Nucleus accumbens (tissue), 56 donors: Measurements from ENCODE around the gene TMEM190.

Experiments
- DNase-seq, 56 donors: peaks; one replicate each; lab custom pipeline; 2025; lab: John Stamatoyannopoulos, UW

Gene TMEM190

DNA sequence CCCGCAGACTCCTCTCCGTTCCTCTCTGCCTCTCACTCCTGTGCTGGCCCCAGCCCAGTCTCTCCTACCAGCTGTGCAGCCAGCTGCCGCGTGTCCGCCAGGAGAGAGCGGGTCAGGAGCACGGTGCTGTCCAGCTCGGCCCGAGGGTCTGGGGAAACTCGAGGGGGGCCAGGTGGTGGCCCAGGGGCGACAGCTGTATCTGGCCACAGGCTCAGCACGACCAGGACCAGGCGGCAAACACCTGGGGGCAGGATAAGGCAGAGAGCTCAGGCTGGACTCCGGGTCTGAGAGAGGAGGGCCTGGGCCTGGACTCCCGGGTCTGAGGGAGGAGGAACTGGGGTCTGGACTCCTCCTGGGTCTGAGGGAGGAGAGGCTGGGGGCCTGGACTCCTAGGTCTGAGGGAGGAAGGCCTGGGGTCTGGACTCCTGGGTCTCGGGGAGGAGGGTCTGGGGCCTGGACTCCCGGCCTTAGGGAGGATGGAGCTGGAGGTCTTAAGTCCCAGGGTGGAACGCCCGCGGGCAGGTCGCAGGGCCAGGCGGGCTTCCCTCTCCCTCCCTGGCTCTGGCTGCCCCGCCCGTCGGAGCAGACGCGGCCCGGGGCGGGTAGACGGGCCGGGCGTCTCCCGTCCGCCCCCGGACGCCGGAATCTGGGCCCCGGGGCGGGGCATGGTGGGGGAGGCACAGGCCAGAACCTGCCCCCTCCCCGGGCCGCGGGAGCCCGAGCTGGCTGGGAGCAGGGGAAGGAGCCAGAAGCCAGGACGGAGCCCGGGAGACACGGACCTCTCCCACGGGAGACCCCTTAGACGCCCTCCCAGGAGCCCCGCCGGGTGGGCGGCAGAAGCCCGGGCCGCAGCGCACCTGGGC lies 7.7 kb upstream of the TMEM190 start:
- peak in 1 of 56 donors; percentile 7 for DNase-seq

DNA sequence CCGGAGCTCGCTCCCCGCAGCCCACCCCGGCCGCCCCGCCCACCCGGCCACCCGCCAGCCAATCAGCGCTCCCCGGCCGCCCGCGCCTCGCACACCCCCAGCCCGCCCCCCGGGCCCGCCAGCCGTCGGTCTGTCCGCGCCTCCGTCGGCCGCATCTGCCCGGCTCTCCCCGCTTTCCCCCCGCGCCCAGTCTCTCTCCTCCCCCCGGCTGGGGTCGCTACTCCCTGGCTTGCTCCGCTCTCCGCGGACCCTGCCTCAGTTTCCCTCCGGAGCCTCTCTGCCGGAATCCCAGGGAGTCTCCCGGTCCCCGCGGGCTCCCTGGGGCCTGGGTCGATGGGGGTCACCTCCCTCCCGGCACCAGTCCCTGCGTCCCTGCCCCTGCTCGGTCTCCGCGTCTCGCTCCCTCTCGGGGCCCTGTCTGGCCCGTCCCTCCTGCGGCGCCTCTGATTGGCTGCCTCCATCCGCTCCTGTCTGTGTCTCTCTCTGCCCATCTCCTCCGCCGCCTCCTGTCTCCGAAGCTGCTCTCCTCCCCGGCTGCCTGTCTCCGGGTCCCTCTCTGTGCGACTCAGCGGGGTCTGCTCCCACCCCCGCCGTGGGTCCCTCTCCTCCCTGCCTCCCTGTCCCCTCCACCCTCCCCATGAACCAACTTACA lies 6.8 kb upstream of the TMEM190 start:
- DNase-seq, result no peak

DNA sequence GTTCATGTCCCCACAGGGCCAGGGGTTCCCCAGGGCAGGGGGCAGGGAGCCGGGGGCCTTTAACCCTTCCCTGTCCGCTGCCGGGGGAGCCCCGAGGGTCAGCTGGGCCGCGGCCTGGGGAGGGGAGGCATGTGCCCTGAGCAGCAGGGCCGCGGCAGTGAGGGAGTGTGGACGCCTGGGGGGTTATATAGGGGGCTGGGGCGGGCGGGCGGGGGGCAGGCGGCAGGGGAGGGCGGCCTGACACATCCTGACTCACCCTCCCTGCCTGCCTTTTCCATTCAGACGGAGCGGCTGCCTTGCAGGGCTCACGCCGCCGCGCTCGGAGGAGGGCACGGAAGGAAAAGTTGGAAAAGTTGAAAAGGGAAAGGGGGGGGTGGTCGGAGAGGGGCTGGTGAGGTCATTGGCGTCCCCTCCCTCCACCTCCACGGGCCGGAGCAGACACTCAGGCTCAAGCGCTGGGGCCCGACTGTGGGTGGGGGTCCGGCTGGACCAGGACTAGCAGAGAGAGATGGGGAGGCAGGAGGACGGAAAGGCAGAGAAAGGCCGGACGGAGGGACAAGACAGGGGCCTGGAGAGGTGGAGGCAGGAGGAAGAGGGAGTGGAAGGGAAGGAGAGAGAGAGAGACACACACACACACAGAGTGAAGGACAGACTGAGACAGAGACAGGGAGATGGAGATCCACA lies 6.2 kb upstream of the TMEM190 start, which contains the start of gene IL11:
Gene IL11 (minus strand): TSS at position 159 of the 684 bp plus-strand sequence. CDS start 153 bp downstream, at position 6.
- DNase-seq, result no peak

DNA sequence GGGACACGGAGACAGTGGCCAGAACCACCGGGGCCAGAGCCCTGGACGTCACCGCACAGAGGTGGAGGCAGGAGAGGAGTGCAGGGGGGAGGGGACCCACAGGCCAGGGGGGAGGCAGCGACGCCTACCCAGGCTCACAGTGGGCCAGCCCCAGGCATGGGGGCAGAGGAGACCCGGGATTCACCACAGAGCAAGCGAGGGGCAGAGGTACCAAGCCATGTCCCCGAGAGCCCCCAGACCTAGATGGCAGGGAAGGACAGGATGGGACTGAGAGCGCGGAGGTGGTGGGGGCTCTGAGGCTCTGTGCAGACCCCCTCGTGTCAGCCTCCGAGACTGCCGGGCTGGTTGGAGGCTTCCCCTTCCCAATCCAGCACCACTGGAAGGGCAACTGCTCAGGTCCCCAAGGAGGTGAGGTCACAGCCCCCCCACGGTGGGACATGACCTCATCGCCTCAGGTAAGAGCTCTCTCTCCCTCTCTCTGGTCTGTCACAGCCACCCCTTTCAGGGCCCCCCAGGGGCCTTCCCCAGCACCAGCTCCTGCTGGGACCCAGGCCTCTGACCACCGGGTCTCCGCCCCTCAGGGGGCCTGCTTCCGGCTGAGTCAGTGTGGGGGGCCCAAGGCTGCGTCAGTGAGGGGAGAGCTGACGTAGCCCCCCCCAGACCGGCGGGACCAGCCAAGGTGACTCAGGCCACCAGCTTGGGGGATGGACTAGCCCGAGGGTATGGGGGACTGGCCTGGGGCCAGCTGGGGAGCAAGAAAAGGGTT lies 4.1 kb upstream of the TMEM190 start:
- DNase-seq, result no peak

DNA sequence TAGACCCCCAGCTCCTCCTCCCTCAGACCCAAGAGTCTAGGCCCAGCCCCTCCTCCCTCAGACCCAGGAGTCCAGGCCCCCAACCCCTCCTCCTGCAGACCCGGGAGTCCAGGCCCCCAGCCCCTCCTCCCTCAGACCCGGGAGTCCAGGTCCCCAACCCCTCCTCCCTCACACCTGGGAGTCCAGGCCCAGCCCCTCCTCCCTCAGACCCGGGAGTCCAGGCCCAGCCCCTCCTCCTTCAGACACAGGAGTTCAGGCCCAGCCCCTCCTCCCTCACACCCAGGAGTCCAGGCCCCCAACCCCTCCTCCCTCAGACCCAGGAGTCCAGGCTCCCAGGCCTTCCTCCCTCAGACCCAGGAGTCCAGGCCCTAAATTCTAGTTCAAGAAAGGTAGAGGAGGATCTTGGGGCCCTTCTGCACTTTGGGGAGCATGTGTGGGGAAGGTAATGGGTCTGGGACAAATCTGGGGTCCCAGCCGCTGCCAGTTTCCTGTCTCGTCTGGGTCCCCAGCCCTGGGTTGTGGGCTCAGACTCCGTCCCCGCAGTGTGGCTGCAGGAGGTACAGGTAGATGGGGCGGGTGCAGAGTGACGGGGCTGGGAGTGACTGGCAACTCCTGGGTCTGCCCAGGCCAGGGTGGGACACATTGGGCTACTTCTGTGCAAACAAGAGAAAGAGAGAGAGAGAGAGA lies 3.2 kb upstream of the TMEM190 start:
- no peak for DNase-seq

DNA sequence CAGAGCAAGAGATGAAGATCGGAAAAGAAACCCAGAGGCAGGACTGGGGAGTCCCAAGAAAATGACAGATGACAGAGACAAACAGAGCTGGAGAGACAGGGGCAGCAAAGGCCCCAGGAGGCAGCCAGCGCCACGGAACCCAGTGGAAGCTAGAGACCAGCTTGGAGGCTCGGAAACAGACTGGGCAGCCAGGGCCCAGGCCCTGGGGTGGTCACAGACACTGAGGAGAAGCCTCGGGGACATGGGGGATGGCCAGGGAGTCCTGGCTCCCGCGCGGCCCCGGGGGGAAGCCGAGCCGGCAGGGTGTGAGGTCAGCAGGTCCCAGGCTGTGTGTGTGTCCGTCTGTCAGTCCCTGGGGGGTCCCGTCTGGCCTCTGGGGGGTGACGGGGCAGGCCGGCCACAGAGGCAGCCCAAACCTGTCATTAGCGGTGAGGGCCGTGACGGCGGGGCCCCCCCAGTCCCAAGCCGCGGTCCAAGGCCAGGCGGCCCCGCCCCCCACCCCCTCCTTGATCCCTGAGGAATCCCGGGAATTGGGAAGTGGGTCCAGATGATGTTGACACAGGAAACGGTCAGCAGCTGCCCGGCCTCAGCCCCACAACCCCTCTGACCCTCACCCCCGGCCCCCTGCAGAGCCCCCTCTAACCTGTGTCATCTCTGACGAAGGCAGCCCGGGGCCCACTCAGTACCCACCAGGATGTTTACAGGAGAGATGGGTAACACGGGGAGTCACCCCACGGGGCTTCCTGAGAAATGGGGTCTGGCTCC lies 2.5 kb upstream of the TMEM190 start:
- no peak for DNase-seq

DNA sequence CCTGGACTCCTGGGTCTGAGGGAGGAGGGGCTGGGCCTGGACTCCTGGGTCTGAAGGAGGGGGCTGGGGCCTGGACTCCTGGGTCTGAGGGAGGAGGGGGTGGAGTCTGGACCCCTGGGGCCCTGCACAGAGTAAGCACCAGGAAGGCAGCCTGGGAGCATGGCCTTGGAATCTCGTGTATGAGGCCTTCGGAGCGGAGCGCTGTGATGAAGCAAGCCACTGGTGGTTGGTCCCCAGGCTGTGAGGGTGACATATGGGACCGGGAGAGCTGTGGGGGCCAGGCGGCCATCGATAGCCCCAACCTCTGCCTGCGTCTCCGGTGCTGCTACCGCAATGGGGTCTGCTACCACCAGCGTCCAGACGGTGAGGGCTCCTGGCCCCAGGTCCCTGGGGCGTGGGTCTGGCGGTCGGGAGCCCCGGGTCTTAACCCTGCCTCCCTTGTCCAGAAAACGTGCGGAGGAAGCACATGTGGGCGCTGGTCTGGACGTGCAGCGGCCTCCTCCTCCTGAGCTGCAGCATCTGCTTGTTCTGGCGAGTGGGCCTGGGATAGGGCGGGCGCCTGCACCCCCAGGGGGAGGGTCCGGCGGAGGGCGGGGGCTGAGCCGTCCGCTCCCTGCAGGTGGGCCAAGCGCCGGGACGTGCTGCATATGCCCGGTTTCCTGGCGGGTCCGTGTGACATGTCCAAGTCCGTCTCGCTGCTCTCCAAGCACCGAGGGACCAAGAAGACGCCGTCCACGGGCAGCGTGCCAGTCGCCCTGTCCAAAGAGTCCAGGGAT lies 918 bp downstream of the TMEM190 start:
- DNase-seq, result no peak

DNA sequence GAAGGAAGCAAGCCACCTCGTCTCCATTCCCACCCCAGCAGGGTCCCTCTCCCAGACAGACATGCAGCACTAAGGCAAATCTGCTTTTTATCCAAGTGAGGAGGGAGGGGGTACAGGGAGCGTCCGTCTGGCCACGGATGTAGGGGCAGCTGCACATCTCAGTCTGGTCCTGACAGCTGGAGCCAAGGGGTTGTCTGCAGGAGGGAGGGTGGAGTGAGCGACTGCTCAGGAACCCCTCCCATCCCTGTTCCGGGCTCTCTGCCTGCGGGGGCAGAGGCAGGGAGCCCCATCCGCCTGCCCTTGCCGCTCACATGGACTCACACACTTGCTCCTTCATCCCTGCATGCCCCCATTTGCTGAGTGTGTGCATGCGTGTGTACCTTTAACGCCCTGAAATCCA lies 2.5 kb downstream of the TMEM190 start:
- DNase-seq, result no peak

DNA sequence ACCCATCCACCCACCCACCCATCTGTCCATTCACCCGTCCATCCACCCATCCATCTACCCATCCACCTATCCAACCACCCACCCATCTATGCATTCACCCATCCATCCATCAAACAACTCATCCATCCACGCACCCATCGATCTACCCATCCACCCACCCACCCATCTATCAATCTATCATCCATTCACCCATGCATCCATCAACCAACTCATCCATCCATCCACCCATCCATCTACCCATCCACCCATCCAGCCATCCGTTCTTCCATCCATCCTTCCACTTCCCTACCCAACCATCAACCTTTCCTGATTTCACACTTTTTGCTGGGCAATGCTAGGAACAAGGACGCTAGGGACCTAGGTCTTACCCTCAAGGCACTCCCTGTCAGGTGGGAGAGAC lies 5.4 kb downstream of the TMEM190 start:
- no peak for DNase-seq

DNA sequence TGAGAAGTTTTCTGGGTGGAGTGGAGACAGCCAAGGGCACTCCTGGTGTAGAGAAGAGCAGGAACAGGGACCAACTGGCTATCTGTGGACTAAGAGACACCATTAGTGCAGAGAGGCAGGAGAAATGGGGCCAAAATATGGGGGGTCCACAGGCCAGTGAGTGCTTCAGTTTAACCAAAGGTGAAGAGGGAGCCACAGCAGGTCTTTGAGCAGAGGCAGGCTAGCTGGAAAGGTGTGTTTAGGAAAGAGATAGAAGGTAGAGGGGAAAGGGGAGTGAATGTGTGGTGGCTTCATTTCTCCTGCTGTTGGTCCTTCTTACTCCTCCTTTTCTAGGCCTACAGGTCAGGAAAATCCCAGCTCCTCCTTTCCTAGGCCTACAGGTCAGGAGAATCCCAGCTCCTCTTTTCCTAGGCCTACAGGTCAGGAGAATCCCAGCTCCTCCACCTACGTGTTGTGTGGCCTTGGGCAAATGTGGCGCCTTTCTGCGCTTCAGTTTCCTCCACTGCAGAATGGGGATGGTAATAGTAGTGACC lies 6.0 kb downstream of the TMEM190 start:
- DNase-seq, result no peak

DNA sequence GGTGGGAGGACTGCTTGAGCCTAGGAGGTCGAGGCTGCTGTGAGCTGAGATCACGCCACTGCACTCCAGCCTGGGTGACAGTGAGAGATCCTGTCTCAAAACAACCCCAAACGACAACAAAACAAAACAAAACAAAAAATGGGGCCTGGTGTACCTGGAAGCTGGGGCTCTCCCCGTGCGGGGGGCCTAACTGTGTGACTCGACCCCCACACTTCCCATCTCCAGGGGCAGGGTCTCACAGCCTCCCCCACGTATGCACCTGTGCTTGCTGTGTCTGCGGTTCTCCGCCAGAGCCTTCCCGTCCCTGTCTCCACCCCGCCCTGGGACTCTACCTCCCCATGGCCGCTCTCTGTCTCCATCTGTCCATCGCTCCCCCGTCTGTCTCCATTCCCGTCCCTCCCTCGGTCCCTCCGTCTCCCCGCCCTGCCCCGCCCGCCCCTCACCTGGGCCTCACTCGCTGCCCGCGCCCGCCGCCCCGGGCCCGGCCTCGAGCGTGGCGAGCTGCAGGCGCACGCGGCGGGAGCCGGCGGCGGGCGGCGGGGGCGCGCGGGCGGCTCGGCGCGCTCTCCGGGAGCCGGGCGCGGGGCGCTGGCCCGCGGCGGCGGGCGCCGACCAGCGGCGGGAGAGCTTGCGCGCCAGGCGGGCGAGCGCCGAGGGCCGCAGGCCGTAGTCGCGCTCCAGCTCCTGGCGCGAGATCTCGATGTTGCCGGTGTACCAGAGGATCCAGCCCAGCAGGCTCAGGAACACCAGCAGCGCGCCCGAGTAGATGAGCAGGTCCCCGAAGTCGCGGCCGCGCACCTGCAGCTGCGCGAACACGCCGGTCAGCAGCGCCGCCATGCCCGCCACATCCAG lies 6.9 kb downstream of the TMEM190 start:
- DNase-seq, result peak in 36 of 56 donors; percentile 9 to 58 (median 33)

DNA sequence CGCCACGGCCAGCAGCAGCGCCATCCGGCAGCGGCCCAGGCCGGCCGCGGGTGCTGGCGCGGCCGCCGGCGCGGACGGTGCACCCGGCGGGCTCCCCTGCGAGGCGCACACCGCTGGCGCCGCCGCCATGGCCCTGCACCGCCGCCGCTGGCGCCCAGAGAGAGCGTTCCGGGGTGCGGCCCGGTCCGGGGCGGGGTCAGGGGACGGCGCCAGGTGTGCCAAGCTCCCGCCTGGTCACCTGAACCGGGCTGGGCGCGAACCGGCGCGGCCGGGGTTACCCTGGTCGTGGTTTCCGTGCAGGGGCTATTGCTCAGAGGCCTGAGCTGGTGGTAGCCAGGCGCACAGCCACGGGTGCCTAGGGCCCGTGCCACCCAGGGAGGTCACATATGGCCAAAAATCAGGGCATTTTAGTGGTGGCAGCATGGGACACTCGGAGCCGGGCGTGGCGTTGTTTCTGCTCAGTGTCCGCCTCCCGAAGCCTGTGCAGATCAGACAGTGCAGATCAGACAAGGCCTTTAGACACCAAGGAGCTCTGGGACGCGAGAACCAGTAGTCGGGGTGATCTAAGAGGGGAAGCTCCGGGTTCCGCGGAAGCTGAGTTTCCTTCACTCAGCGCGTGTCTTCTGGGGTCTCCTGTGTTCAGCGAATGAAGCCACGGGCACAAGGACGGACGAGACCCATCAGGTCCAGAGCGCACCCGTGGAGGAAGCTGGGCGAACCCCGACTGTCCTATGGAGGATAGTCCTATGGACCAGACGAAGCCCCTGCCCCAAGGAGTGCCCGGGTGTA lies 7.7 kb downstream of the TMEM190 start, which contains the start of gene TMEM238:
Gene TMEM238 (minus strand): TSS at position 162 of the 789 bp plus-strand sequence. CDS start 33 bp downstream, at position 129.
- peak in 20 of 56 donors; percentile 8 to 58 (median 41) for DNase-seq

DNA sequence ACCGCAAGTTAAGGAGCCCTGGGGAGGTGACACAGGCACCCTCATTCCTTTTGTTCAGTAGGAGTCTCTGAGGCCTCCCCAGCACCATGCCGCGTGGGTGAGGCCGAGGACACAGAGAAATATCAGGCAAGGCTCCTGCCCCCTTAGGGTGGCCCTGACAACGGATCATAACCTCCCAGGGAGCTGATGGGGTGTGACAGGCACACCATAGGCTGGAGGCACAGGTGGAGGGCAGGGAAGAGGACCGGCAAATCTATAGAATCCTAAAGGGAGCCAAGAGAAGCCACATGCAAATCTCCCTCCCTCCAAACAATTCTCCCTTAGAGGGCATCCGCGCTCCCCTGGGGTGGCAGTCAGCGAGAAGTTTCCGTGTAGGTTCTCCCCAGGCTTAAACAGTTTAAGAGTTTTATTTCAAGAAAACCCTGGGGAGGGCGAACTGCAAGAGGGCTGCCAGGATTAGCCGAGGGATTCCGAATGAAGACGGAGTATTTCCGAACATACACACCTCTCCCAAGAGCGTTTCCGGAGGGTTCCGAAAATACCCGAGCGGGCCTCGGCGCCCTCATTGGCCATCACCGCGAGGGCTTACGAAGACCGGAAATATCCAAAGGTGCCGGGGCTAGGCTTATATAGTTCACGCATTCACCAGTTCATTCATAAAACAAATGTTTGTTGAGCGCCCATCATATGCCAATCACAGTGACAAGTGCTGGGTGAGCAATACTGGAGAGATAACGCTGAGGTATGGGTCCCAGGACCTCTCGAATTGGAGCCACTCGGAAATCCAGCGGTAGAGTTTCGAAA lies 8.5 kb downstream of the TMEM190 start:
- DNase-seq, result peak in 55 of 56 donors; percentile 27 to 98 (median 90)

DNA sequence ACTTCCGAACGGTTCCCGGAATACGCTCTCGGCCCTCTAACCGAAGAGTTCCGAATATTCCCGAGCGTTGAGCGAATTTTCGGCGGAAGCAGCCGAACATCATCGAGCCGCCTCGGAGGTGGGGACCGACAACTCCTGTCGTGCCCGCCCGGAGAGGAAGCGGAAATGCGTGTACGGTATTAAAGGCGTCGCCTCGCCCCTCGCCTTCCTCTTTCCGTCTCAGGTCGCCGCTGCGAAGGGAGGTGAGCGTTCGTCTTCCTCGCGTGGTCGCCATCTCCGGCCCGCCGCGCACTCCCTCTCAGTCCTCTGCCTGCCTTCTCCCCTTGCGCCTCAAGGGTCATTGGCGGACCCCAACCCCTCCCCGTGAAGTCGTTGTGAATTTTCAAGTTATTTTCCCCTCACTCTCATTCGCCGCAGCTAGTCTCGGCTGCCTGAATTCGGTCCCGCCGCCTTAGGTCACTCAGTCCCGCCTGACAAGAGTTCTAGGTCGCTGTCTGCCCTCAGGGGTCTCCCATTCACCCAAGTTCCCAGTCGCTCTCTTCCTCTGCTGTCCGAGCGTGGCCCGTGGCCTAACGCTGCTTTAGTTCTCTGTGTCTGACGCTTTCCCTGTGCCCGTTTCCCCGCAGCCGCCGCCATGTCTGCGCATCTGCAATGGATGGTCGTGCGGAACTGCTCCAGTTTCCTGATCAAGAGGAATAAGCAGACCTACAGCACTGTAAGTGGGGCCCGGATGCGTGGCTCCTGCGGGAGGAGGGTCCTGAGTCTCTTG lies 9.3 kb downstream of the TMEM190 start, which contains the start of gene RPL28:
Gene RPL28 (plus strand): TSS at position 209 of the 769 bp plus-strand sequence. CDS start 426 bp downstream, at position 635.
- peak in 55 of 56 donors; percentile 83 to 99 (median 97) for DNase-seq
